Erythroblast (primary cell): ENCODE data around the gene LRP1B.

Source experiments
- GATA1 ChIP-seq: IDR thresholded peaks from 2 replicates; pipeline ENCODE4 v1.6.1; 2011; ENCODE audit warnings: low read depth, mild to moderate bottlenecking, control low read depth, low read length, moderate library complexity
- POLR2A ChIP-seq: IDR thresholded peaks from 2 replicates; pipeline ENCODE4 v1.6.1; 2011; ENCODE audit warnings: mild to moderate bottlenecking, low read length

- TF ChIP-seq POLR2A (no peak), GATA1 (no peak)
These were observed 320.7 kb downstream of the LRP1B start for GRCh38 chr2:141810148-141810547.
